IPS-NIHi11 (cell line): ENCODE data around the gene SBNO1.
"Not testable (repeated sequence)": the region's sequence is repeated elsewhere in the genome, so short reads cannot be mapped to it uniquely, and the experiment has no call there.

Experiments
- DNase-seq: peaks from one replicate; pipeline ENCODE4 v3.0.0; 2012; ENCODE audit warnings: mixed read lengths, low spot score

SBNO1 gene

DNA sequence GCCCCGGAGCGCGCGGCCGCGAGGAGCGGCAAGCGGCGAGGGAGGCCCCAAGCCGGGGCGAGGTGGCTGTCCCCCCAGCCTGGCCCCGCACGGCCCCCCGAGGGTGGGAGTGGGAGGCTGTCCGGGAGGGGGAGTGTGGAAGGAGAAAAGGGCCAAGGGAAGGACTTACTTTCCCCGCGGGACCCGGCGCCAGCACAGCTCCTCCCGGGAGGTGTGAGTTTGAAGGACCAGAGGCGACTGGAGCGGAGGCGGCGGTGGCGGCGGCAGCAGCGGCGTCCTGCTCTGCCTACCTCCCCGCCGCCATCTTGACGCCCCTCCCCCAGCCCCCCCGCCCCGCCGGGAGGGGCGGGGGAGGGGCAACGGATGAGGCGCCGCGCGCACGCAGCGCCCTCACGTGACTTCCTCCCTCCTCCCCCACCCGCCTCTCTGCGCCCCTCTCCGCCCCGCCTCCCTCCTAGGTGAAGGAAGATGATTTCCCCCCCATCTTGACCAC, at the start of gene SBNO1:
Gene SBNO1 (minus strand): TSS at position 316 of the 493 bp plus-strand sequence. CDS start 14,406 bp downstream, outside the sequence.
- DNase-seq = peak; percentile 91

DNA sequence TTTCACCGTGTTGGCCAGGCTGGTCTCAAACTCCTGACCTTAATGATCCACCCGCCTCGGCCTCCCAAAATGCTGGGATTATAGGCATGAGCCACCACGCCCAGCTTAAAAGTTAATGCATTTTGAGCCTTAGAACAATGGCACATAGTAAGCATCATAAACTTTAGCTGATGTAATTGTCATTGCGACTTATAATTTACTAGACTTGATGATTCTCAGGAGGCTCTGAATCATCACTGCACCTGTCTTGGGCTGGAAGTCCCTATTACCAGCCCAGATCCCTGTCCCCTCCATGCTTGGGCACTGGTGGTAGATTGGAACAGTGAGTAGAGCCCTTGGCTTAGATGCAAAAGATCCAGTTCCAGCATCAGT, 45.4 kb upstream of the SBNO1 start:
- DNase-seq = no peak

DNA sequence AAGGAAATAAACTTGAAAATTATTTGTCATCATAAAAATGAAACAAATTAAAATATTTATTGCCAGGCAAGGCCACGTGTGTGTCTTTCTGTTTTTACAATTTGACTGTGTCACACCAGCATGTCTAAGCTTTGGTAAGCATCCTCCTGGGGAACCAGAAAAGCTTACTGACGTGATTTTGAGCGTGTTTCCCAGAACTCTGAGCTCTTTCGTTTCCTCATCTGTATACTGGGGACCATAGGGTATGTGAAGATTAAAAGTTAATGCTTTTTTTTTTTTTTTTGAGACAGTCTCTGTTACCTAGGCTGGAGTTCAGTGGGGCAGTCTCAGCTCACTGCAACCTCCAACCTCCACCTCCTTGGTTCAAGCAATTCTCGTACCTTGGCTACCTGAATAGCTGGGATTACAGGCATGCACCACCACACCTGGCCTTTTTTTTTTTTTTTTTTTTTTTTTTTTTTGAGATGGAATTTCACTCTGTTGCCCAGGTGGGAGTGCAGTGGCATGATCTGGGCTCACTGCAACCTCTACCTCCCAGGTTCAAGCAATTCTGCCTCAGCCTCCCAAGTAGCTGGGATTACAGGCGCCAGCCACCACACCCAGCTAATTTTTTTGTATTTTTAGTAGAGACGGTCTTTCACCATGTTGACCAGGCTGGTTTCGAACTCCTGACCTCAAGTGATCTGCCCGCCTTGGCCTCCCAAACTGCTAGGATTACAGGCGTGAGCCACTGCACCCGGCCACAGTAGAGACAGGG, 44.8 kb upstream of the SBNO1 start:
- not testable (repeated sequence) for DNase-seq

DNA sequence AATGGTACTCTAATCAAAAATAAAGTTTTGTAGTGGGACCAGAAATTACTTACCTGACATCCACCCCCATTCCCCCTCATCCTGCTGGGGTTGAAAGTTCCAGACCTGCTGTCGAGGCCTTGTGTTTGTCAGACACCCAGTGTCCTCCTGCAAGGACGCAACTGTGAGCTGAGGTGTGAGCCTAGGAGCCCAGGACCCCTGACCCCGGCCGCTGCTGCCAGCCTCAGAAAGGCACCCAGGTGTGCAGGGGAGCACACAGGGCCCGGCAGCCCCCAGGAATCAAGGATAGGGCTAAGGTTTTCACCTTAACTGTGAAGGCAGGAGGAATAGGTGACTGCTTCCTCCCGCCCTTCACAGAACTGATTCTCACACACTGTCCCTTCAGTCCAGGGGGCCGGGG, 44.0 kb upstream of the SBNO1 start:
- DNase-seq = not testable (repeated sequence)

DNA sequence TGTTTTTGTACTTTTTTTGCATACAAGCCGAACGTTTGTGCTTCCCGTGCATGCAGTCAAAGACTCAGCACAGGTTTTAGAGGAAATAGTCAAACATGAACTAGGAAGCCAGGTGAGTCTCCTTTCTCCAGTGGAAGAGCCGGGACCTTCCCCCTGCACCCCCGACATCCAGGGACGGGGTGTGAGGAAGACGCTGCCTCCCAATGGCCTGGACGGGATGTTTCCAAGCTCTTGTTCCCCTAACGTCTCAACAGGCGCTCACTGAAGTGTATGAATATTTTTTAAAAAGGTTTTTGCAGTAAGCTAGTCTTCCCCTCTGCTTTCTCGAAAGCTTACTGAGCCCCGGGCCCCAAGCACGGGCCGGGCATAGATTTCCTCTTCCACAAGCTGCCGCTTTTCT, 43.3 kb upstream of the SBNO1 start:
- not testable (repeated sequence) for DNase-seq

DNA sequence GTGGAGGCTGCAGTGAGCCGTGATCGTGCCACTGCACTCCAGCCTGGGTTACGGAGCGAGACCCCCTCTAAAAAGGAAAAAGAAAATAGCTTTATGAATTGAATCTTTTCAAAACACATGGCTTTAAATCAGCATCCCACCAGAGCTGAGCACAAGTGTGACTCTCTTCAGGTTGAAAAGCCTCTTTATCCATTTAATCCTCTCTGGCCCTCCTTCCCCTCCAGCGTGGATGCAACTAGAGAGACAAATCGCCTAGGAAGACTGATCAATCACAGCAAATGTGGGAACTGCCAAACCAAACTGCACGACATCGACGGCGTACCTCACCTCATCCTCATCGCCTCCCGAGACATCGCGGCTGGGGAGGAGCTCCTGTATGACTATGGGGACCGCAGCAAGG, 42.6 kb upstream of the SBNO1 start:
- DNase-seq = not testable (repeated sequence)

DNA sequence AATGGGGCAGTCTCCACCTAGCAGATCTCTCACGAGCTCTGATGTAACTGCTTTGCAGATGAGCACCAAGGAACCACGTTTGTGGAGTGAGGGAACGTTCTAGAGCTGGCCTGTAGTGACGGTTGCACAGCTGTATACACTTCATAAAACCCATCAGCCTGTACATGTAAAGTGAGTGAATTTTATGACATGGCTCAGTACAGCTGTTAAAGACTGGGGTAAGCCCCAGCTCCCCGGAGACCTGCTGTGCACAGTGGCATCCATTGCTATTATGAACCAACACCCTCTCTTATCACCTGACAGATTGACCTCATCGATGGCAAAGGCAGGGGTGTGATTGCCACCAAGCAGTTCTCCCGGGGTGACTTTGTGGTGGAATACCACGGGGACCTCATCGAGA, 39.9 kb upstream of the SBNO1 start:
- DNase-seq = no peak

DNA sequence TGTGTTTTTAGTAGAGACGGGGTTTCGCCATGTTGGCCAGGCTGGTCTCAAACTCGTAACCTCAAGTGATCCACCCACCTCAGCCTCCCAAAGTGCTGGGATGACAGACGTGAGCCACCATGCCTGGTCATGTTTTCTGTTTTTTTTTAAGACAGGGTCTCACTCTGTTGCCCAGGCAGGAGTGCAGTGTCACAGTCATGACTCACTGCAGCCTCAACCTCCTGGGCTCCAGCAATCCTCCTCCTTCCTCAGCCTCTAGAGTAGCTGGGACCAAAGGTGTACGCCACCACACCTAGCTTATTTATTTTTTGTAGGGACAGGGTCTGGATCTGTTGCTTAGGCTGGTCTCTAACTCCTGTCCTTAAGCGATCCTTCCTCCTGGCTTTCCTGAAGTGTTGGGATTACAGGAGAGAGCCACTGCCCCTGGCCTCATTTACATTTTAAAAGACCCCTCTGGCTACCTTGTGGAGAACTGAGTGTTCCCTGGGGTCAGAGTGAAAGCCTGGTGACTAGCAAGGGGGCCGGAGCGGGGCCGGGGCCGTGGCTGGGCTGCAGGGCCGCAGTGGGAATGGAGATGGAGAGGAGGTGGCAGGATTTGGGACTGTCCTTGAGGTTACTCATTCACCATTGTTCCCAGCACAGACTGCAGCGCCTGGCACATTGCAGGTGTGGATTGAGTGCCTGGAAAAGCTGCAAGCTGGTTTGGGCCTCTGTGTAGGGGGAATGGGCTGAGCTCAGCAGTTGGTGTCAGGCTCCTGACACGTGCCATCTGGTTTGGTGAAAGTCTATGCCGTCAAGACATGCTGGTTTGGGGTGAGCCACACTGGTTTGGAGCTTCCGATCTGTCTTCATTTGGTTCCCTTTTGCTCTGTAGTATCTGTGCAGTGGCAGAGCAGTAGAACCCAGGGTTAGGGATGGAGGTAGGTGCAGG, 37.4 kb upstream of the SBNO1 start:
- DNase-seq = peak; percentile 81

DNA sequence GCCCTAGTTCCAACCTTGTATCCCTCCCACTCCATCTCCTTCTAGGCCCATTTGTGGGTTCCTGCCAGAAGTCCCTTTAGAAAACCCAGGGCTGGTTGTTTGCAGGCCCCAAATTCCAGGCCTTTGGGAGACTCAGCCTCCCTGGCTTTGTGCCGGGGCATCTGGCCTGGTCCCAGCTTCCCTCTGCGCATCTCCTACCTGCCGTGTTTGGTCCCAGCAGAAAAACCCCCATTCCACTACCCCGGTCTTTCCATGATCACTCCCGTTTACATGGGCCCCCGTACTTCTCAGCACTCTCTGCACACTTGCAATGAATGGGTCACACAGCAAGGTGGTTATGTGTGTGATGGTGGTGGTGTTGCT, 34.6 kb upstream of the SBNO1 start:
- no peak for DNase-seq

DNA sequence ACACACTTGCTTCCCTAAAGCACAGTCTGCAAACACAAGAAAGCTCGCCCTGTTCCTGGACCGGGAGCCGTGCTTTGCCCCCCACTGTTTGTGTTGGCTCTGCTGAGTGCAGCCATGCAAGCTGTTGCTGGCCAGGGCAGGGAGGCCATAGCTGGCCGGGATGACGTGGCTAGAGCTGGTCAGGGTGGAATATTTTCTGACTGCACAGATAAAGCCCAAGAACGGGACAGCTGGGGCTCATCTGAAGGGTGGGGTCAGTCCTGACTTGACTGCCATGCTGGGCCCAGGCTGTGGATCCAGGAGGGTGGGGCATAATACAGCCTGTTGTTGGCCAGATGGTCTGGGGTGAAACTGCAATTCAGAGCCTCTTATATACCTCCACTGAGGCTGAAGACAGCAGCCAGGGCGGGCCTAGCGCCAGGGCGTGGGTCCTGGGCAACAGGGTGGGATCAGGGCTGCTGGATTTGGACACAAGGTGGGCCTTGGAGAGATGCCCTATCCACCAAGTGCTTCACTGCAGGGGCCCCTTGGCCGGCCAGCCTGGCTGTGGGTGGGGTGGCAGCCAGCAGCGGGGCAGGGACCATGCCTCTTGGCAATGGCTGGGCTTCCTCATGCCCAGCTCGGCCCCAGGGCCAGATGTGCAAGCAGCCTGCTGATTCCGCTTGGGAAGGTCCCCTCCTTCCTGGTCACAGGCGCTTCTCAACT, 34.1 kb upstream of the SBNO1 start:
- peak; percentile 16 for DNase-seq

DNA sequence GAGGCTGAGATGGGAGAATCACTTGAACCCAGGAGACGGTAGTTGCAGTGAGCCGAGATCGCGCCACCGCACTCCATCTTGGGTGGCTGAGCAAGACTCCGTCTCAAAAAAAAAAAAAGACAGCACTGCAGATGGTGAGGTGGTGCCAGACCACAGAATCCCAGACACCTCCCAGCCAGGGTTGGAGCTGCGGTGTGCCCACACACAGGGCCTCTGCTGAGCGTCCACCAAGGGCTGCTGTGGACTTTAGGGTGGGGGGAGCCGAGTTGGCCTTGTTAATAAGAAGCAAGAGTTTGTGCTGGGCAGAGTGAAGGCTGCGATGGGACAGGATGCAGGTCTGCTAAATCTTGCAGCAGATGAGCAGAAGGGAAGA, 33.5 kb upstream of the SBNO1 start:
- DNase-seq = no peak

DNA sequence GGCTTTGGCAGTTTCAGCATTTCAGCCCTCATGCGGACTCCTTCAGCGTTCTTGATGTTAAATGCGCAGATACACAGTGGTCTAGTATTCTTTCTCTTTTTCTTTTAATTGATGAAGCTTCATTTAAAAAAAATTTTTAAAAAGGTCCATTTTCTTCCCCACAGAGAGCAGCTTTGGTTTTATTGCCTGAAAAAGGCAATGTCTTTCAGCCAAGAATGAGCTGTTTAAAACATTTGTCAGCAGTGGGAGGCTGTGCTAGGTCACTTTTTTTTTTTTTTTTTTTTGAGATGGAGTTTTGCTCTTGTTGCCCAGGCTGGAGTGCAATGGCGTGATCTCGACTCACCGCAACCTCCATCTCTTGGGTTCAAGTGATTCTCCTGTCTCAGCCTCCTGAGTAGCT, 32.8 kb upstream of the SBNO1 start:
- DNase-seq = no peak

DNA sequence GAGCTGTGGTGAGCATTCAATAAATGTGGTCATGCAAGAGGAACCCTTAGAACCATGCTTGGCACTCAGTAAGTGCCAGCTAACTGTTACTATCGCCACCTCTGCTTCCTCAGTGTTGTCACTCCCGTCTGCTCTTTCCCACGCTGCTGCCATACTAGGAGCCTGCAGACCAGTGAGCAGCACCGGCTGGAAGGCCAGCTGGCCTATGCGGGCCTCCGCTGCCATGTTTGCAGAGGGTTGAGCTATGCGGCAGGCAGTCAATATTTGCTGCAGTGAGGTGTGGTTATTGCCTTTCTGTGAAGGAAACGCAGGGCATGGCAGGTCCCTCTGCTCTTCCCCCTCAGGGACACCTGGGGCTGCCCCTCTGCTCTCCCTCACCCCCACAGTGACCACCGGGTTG, 32.3 kb upstream of the SBNO1 start:
- DNase-seq = no peak

DNA sequence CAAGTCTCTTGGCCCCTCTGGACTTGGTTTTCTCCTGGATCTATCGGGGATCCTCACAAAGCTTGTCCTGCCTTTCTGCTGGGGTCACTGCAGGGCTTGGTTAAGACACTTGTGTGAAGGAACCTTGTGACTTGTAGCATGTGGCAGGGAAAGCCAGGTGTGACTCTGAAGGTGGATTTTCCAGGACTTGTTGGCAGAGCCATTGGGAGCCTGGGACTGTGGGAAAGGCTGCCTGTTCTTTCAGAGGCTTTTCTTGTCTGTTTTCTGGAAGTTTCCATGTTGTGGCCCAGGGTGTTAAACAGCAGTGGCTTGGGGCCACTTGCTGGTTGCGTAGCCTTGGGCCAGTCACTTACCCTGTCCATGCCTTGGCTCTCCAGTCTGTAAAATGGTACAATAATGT, 31.9 kb upstream of the SBNO1 start:
- DNase-seq = no peak

DNA sequence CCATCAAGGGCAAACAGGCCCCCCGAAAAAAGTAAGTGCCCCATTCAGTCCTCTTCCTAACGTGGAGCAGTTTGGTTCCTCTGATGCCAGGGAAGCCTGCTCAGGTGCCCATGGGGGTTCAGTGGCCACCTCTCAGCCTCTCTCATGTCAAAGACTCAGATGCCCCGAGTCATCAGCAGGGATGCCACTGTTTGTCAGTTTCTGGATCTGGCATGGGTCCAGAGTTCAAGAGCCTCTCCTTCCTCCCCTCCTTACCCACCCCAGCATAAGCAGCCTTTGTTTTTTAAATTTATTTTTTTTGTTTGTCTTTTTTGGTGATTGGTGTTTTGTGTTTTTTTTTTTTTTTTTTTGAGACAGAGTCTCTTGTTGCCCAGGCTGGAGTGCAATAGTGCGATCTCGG, 30.6 kb upstream of the SBNO1 start:
- no peak for DNase-seq

DNA sequence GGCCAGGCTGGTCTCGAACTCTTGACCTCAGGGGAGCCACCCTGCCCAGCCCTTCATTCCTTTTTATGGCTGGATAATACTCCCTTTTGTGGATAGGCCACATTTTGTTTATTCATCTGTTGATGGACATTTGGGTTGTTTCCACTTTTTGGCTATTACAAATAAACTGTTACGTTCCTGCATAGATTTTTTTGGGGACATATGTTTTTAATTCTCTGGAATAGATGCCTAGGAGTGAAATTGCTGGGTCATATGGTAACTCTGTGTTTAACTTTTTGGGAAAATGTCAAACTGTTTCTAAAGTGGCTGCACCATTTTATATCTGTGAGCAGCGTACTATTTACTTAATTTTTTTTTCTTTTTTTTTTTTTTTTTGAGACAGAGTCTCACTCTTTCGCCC, 29.1 kb upstream of the SBNO1 start:
- DNase-seq = no peak

DNA sequence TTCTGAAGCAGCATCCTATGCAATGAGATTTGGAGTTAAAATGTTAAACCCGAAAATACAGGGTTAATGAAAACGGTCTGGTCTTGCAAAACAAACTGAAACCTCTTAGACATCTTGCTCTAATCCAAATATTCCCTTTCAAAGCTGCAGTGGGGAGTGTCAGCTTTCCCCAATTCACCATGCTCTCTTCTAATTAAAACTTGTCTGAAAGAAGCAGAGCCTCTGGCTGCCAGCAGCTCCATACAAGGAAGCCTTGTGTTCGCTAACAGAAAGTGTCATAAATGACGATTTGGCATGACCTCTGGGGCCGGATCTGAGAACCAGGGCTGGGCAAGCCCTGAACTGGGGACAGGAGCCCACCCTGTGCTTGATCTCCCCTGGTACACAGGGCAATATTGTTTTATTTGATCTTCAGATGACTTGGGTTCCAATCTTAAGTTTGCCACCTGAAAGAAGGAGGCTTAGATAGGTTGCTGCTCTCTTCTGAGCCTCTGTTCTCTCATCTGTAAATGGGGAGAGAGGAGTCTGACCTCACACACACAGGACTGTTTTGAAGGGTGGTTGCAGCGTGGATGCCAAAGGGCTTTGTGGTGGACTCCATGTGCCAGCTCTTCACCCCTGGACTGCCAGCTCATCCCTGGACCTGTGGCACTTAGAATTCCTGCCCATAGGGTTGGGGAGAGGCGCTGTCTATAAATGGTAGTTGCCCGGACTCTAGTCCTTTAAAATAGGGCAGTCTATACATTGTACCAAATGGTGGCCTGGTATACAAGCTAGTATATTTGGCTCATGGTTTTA, 27.1 kb upstream of the SBNO1 start:
- no peak for DNase-seq

DNA sequence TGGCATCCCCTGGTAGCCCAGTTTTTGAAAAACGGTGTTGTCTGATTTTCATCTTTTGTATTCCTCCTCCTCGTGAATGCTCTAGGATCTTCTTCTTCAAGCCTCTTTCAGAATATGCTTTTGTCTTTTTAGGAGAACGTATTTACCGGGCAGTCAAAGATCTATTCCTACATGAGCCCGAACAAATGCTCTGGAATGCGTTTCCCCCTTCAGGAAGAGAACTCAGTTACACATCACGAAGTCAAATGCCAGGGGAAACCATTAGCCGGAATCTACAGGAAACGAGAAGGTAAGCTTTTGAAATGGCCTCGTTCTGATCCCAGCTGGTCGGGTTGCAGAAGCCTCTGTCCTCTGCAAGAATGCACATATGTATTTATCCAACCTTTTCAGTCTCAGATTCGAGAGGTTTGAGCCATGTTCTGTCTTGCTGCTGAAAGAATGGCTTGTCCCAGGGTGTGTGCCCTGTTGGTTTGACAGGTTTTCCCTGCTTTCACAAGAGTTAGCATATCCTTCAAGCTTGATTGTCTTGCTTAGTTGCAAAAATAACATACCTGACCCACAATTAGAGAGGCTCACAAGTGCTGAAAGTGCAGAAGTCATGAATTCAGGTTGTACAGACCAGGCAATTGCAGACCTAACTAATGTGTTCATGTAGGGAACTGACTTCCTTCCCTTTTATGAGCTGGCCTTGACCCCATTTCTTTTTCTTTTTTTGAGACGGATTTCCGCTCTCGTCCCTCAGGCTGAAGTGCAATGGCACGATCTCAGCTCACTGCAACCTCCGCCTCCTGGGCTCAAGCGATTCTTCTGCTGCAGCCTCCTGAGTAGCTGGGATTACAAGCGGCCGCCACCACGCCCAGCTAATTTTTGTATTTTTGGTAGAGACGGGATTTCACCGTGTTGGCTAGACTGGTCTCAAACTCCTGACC, 26.1 kb upstream of the SBNO1 start:
- no peak for DNase-seq

DNA sequence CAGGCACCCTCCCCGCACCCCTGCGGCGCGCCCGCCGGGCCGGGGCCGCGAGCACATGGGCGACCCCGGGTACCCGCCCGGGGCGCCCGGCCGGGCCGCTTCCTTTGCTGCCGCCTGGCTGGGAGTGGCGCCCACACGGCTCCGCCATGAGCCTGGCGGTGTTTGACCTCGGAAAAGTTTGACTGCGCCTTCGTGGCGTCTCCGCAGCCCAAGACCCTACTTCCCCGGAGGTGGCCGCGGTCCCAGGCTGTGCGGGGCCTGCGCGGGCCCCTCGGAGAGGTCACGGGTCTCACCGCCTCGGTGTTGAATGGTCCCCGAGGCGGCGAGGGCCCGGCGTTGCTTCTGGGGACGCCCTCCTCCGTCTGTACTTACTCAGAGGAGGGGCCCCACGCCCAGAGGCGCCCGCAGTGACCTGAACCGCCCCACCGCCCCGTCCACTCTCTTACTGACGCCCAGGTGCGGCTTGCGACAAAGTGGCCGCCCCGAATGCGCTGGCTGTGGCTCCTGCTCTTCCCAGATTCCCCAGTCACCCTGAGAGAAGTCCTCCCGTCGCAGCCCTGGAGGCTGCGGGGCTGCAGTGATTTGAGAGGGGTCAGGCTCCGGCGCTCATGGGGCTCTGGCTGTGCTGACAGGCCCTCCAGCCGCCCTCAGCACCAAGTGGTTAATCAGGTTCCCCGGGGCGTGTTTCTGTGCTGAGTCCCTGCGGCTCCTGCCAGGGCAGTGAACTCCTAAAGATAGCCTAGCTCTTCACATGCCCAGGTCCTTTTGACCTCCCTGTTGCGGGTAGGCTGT, 25.1 kb upstream of the SBNO1 start:
- peak; percentile 64 for DNase-seq
